ENCODE measurements around the gene EI24.

The EI24 gene

DNA sequence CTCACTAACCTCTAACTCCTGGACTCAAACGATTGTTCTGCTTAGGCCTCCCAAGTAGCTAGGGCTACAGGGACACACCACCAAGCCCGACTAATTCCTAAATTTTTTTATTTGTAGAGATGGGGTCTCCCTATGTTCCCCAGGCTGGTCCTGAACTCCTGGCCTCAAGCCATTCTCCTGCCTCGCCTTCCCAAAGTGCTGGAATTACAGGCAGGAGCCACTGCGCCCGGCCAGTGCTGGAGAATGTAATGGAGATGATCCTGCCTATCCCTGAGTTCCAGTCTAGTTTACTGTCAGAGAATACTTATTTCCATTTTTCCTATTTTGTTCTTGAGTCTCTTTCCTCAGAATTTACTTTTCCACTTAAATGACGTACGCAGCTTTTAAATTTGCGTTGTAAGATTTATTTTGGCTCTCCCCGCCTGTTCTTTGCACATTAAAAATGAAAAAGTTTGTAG, 55.5 kb downstream of the EI24 start, which contains the start of gene CHEK1:
CHEK1 (plus strand) TSS at position 408 of the 458 bp plus-strand sequence. CDS start 1,606 bp downstream, outside the sequence.
- Histone ChIP-seq H3K9me3 (no peaks in the 10 kb centered on the region), H3K36me3 (peaks cover 46% of the 10 kb centered on the region), H3K27me3 (no peaks in the 10 kb centered on the region), H3K4me3 (peak within 1 kb of the TSS; percentile 89), H4K20me1 (no peaks in the 10 kb centered on the region), H3K9ac (peak within 1 kb of the TSS; percentile 90), H3K4me2 (peak within 1 kb of the TSS; percentile 90), H3K27ac (peak within 1 kb of the TSS; percentile 92), H3K4me1 (peaks cover 33% of the 10 kb centered on the region)
- TF ChIP-seq Cebpa-rat (IDR thresholded peaks at IDR 0.05): no peak

DNA sequence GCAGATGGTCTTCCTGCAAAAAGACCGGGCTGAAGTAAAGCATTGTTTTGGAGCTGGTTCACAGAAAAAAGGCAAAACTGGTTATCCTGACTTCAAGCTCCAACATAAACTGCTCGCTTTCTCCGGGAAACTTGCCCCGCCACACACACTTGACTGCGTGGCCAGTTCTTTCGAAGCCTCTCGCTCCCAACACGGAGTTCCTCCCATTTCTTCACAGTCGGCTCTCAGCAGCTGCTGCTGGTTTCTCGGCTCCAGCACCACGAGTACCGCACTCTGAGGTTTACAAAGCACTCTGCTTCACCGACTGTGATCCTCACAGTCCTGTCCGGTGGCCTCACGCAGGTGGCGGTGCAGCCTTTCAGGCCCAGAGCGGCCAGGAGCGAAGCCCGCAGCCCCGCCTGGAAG, 56.0 kb downstream of the EI24 start:
- peaks cover 46% of the 10 kb centered on the region for H3K36me3 ChIP-seq
- no peaks in the 10 kb centered on the region for H4K20me1 ChIP-seq
- peak overlapping the region; percentile 92 for H3K27ac ChIP-seq
- H3K4me2 ChIP-seq: peak overlapping the region; percentile 90
- H3K4me3 ChIP-seq: peak overlapping the region; percentile 89
- H3K9me3 ChIP-seq: no peaks in the 10 kb centered on the region
- H3K27me3 ChIP-seq: no peaks in the 10 kb centered on the region
- peaks cover 33% of the 10 kb centered on the region for H3K4me1 ChIP-seq
- H3K9ac ChIP-seq: peak overlapping the region; percentile 90
- TF ChIP-seq Cebpa-rat (IDR thresholded peaks at IDR 0.05): no peak

DNA sequence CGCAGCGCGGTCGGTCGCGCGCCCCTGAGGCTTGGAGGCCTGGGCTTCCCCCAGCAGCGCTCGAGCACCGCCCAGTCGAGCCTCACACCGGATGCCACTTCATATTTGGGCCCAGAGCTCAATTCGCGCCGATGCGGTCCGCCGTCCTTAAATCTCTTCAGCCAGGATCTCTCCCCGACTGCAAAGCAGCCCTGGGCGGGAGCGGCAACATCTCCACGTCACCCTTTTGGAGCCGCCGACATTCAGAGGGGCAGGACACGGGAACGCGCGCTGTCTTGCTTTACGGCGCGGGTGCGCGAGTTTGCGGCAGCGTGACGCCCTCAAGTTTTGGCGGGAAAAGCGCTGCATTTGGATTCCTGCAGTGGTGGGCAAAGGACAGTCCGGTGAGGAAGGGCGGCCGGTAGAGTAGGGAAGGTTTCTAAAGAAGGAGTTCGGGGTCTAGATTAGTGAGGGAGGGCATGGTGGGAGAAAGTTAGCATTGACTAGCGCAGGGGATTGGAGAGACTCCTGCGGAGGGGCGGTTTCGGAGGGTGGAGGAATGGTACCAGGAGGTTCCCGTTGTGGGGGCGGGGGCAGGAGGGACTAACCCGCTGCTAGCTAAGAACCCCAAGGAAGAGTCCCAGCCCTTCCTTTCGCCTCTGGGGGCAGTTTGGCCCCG, 56.5 kb downstream of the EI24 start:
- peaks cover 33% of the 10 kb centered on the region for H3K4me1 ChIP-seq
- no peaks in the 10 kb centered on the region for H3K9me3 ChIP-seq
- H3K4me2 ChIP-seq: peak overlapping the region; percentile 90
- no peaks in the 10 kb centered on the region for H4K20me1 ChIP-seq
- H3K27ac ChIP-seq: peak overlapping the region; percentile 92
- H3K4me3 ChIP-seq: peak overlapping the region; percentile 89
- H3K36me3 ChIP-seq: peaks cover 46% of the 10 kb centered on the region
- H3K9ac ChIP-seq: peak overlapping the region; percentile 90
- no peak for TF ChIP-seq Cebpa-rat (IDR thresholded peaks at IDR 0.05)
- H3K27me3 ChIP-seq: no peaks in the 10 kb centered on the region

DNA sequence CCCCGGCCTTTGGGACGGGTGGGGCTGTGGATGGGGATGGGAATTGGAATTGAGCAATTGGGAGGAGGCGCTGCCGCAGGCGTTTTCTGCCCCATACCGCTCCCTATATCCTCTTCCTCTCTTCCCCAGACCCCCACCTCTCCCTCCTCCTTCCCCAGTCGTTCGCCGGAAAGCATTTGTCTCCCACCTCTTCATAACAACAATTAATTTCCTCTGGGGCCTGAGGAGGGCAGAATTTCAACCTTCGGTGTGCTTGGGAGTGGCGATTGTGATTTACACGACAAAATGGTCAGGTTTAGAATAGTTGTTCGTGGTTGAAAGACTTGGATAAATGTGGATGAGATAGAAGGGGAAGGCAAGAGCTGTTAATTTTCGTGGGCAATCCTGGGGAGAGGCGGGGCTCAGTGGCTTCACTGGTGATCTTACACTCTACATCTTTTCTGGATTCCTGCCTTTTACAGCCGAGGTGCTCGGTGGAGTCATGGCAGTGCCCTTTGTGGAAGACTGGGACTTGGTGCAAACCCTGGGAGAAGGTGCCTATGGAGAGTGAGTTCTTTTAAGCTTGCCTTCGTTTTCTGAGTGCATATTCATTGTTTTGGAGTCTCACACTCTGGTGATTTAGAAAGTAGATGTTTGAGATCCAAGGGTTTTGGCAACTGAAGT, 57.1 kb downstream of the EI24 start:
- Histone ChIP-seq H3K9me3 (no peaks in the 10 kb centered on the region), H3K4me1 (peaks cover 31% of the 10 kb centered on the region), H4K20me1 (no peaks in the 10 kb centered on the region), H3K36me3 (peaks cover 42% of the 10 kb centered on the region), H3K4me2 (peak overlapping the region; percentile 90), H3K27me3 (no peaks in the 10 kb centered on the region), H3K27ac (peak overlapping the region; percentile 92), H3K4me3 (peak overlapping the region; percentile 89), H3K9ac (peak overlapping the region; percentile 90)
- TF ChIP-seq Cebpa-rat (IDR thresholded peaks at IDR 0.05): no peak

DNA sequence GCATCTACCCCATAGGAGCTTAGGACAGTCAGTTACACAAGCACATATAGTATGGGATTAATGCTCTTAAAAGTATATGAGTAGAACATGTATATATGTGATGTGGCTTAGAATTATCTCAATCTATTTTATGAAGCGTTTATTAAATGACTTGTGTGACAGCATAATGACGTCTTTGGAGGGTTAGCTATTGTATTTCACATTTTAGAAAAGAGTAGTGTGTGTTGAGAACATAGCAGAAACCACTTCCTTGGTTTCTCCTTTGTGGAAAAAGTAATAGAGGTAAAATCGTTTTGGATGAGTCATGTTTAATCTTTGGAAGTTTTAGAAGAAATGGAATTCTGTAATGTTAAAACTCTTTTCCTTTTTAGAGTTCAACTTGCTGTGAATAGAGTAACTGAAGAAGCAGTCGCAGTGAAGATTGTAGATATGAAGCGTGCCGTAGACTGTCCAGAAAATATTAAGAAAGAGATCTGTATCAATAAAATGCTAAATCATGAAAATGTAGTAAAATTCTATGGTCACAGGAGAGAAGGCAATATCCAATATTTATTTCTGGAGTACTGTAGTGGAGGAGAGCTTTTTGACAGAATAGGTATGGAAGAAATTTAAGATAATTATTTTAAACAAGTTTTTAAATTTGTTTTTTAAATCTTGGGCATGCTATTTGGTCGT, 58.1 kb downstream of the EI24 start:
- H3K4me2 ChIP-seq: peak overlapping the region; percentile 90
- H3K4me3 ChIP-seq: peak overlapping the region; percentile 89
- H3K27me3 ChIP-seq: no peaks in the 10 kb centered on the region
- peaks cover 40% of the 10 kb centered on the region for H3K36me3 ChIP-seq
- no peaks in the 10 kb centered on the region for H4K20me1 ChIP-seq
- peak overlapping the region; percentile 90 for H3K9ac ChIP-seq
- H3K4me1 ChIP-seq: peaks cover 26% of the 10 kb centered on the region
- no peak for TF ChIP-seq Cebpa-rat (IDR thresholded peaks at IDR 0.05)
- no peaks in the 10 kb centered on the region for H3K9me3 ChIP-seq
- 0 out of 2 replicates have a peak overlapping the region, but pooled peaks have one; percentile 92 for H3K27ac ChIP-seq

Measured in BLaER1 (cell line).